ENCODE measurements around the gene KIF7.
"Not testable (repeated sequence)": the region's sequence is repeated elsewhere in the genome, so short reads cannot be mapped to it uniquely, and the experiment has no call there.

Gene KIF7

DNA sequence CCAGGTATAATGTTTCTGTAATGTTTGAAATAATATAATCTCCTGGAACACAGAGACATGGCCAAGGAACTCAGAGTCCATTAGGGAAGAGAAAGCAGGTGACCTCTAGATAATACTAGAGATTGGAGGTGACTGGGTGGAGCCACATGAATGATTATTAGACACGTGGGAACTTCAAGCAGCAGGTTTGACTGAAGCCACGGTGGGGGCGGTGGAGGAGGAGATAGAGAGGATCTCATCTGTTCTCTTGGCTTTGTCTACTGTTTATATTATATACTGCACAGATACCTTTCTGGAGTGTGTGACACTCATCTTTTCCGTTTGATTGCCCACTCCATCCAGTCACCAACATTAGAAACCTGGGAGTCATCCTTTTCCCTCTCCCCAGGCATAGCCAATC is 33.7 kb downstream of the KIF7 start:
- DNase-seq (ENCODE audit: low read depth in 2 of 2), result no peak

DNA sequence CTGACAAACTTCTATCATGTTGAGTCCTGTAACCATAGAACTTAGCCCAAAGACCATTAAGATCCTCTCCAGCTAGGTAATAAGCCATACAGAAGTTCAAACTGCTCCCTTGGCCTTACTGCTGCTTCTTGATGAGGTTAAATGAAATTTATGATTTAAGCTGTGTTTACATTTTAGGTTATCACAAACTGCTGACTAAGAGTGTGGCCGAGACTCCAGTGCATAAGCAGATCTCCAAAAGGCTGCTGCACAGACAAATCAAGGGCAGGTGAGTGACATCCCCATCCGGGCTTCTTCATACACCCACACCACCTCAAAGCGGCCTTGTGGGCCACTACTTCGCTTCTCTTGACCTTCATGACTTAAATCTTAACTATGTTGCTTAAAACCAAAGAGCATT is 39.0 kb downstream of the KIF7 start:
- no peak for DNase-seq (ENCODE audit: low read depth in 2 of 2)

DNA sequence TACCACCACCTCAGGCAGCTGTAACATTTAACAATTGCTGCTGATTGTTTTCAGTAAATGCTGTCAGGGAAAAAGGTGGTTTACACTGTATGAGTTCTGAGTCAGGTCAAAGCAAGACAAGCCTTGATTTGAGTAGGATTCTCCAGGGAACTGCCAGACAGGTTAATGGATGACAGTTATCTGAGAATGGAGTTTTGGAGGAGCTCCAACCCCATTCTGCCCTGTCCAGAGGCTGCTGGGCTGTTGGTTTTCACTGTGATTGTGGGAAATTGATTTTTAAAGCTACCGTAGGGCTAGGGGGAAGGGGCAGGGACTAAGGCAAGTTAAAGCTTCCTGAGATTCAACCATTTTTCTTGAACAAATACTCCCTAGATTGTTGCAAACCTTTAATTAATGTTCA is 40.1 kb downstream of the KIF7 start:
- DNase-seq (ENCODE audit: low read depth in 2 of 2), result no peak

DNA sequence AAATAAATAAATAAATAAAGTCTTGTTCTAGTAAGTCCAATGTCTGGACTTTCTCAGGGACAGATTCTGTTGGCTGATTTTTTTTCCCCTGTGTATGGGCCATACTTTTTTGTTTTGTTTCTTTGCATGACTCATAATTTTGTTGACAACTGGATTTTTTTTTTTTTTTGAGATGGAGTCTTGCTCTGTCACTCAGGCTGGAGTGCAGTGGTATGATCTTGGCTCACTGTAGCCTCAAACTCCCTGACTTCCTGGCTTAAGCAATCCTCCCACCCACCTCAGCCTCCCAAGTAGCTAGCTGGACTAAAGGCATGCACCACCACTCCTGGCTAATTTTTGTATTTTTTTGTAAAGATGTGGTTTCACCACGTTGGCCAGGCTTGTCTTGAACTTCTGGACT is 41.1 kb downstream of the KIF7 start:
- no peak for DNase-seq (ENCODE audit: low read depth in 2 of 2)

DNA sequence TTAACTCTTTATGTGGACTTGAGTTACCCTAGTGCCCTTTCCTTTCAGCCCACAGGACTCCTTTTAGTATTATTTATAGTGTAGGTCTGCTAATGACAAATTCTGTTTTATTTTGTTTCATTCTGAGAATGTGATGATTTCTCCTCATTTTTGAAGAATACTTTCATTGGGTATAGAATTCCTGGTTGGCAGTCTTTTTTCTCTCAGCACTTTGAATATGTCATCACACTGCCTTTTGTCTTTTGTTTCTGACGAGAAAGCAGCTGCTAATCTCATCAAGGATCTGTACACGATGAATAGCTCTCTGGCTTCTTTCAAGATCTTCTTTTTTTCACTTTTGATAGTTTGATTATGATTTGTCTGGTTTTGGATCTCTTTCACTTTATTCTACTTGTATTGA is 42.2 kb downstream of the KIF7 start:
- no peak for DNase-seq (ENCODE audit: low read depth in 2 of 2)

DNA sequence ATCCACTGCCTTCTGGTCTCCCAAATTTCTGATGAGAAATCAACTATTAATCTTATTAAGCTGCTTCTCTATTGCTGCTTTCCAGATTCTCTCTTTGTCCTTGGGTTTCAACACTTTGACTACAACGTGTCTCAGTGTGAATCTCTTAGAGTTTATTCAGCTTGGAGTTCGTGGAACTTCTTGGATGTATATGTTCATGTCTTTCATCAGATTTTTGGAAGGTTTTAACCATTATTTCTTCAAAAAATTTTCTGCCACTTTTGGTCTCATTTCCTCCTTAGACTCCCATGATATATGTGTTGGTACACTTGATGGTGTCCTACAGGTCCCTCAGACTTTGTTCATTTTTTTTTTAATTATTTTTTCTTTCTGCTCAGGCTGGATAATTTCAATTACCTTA is 44.0 kb downstream of the KIF7 start:
- DNase-seq (ENCODE audit: low read depth in 2 of 2), result no peak

DNA sequence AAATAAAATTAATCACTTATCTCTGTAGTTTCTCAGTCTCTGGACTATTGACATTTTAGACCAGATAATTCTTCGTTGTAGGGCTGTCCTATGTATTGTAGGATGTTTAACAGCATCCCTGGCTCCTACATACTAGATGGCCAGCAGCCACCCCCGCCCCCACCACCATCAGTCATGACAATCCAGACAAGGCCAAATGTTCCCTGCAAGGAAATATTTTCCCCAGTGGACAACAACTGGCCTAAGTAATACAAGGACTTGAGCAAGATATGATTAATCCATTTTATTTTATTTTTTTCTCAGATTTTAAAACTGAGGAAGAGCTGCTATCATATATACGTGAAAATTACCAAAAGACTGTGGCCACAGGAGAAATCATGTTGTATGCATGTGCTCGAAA is 56.2 kb downstream of the KIF7 start:
- no peak for DNase-seq (ENCODE audit: low read depth in 2 of 2)

DNA sequence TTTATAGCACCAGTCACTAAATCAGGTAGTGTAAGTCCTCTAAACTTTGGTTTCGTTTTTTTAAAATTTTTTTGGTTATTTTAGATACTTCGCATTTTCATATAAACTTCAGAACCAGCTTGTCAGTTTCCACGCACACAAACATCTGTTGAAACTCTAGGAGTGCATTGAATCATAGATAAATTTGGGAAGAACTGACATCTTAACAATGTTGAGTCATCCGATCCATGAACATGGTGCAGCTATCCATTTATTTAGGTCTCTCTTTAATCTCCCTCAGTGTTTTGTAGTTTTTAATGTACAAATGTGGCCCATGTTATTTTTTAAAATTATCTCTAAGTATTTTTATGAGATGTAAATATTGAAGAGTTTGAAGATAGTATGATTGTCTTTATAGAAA is 62.2 kb downstream of the KIF7 start:
- DNase-seq (ENCODE audit: low read depth in 2 of 2), result no peak

DNA sequence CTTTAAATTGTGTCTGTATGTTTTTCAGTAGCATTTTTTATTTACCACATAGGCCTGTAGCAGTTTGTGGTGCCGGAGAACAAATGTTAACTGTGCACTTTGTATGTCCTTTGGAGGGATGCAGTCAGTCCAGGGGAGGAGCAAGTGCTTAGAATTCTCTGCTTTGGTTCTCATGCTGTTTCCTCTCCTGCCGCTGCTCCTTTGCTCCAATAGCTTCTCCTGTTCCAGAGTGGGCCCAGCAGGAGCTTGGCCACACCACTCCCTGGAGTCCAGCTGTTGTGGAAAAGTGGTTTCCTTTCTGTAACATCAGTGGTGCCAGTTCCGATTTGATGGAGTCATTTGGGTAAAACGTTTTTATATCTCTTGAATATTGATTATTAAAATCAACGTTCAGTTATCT is 63.4 kb downstream of the KIF7 start:
- DNase-seq (ENCODE audit: low read depth in 2 of 2), result no peak

DNA sequence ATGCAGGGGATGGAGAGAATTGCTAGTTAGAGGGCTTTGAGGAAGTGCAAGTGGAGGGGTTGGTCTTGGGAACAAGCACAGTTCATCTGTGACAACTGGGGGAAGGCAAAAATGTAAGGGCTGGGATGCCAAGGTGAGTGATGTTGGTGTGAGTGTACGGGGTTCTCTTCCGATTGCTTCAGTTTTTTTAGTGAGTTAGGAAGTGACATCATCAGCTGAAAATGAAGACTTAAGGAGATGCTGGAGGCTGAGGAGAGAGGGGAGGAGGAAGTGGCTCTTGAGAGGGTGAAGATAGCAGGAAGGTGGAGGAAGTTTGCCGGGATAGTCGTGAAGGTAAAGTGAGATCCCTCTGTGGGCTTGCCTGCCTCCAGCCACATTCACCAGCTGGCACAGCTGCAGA is 67.3 kb downstream of the KIF7 start:
- no peak for DNase-seq (ENCODE audit: low read depth in 2 of 2)

DNA sequence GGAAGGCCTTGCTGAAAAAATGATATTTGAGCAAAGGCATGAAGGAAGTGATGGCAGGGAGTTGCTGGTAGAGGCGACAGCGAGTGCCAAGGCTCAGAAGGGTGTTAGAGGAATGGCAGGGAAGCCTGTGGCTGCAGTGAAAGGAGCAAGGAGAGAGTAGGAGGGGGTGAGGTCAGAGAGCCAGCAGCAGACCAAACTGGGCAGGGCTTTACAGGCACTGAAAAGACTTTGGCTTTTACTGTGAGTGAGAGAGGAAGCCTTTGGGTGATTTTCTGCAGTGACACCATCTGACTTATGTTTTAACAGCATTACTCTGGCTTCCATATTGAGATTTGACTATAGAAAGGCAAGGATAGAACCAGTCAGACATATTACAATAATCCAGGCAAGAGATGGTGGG is 68.6 kb downstream of the KIF7 start:
- no peak for DNase-seq (ENCODE audit: low read depth in 2 of 2)

DNA sequence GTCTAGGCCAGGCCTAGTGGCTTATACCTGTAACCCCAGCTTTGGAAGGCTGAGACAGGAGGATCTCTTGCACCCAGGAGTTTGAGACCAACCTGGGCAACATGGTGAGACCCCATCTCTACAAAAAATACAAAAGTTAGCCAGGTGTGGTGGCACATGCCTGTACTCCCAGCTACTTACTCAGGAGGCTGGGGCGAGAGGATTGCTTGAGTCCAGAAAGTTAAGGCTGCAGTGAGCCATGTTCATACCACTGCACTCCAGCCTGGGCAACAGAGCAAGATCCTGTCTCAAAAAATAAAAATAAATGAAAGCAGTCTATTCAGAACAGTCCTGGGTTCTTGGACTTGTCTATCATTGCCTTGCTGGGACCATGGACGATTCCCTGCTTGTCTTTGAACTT is 74.5 kb downstream of the KIF7 start:
- DNase-seq (ENCODE audit: low read depth in 2 of 2), result not testable (repeated sequence)

DNA sequence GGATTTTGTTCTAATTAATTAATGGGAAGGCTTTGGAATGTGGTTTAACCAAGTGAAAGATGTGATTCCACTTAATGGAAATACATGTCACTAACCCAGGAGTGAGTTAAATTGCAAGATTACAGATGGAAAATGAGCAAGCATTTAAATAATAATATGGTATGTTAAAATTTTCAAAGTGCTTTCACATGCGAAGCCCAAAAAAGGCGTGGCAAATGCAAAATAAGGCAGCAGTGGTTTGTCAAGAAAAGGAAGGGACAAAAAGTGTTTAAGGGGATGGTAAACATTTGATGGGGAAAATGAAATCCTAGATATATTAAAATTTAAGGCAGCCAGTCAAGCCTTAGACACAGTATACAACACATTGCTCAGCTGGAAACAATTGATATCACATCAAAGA is 77.1 kb downstream of the KIF7 start:
- no peak for DNase-seq (ENCODE audit: low read depth in 2 of 2)

Measured in stimulated activated CD4-positive, alpha-beta T cell treated with anti-CD3 and anti-CD28 coated beads, Interleukin-1b, Interleukin-23, amount 100 ng/mL, for 4 hours (primary cell).